NCI-H2081 (cell line): ENCODE data around the gene ZBTB11.
"Not testable (repeated sequence)": the region's sequence is repeated elsewhere in the genome, so short reads cannot be mapped to it uniquely, and the experiment has no call there.

ENCODE experiments used
- DNase-seq, 2 experiments: peaks; one replicate each; lab custom pipeline; 2025; lab: John Stamatoyannopoulos, UW

Gene ZBTB11

DNA sequence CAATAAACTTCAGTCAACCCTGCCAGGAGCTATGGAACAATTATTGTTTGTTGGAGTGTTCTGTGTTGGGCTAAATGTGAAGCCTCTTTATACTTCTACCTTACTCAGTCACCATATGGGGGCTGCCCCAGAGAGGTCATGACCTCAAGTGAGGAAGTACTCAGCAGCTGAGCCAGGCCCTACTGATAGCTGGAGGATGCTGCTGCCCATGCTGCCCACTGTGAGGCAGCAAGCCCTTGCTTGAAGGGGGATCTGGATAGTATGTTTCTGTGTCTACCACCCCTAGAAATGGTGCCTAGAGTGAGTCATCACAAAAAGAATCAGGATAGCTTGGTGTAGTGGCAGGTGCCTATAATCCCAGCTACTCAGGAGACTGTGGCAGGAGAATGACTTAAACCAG lies 14.0 kb upstream of the ZBTB11 start:
- DNase-seq: no peak

DNA sequence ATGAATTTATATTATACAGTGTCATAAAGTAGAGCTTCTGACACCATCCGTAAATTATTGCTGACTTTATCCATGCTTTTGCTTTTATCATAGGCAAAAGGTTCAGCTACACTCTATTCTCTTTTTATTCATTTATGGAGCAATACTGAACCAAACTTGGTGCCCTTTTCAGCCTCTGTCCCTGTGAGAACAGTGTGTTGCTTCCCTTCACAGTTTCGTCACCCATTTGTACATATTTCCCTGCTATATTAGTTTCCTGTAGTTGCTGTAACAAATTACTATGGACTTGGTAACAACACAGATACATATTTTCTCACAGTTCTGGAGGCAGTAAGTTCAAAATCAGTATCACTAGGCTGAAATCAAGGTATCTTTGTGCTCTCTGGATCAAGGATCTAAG lies 12.4 kb upstream of the ZBTB11 start:
- no peak for DNase-seq

DNA sequence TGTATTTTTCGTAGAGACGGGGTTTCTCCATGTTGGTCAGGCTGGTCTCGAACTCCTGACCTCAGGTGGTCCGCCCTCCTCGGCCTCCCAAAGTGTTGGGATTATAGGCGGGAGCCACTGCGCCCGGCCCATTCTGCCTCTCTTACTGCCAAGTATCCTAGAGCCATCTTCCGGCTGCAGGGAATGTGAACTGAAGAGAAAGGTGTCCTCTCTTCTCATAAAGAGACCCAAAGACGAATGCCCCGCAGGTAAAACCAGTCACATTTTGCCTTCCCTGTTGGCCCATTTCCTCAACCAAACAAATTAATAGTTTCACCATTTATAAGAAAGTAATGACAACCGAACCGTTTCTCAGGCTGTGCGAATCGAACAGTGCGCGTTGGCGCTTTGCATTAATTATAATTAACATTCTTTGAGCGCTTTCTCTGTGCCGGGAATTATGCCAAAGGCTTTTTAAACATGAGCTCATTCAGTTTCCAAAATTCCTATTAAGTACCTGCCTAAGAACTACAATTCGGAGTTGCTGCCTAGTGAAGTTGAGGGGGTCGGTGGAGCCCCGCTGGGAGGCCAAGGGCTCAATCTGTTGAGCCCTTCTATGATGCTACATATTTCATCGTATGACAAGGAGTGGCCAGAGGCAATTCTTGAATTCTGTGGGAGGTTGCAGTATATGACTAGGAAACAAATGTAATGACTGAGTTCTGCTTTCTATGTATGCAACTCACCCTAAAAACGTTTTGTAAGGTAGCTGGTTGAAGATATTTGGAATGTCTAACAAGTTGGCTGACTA lies 10.4 kb upstream of the ZBTB11 start:
- DNase-seq: no peak

DNA sequence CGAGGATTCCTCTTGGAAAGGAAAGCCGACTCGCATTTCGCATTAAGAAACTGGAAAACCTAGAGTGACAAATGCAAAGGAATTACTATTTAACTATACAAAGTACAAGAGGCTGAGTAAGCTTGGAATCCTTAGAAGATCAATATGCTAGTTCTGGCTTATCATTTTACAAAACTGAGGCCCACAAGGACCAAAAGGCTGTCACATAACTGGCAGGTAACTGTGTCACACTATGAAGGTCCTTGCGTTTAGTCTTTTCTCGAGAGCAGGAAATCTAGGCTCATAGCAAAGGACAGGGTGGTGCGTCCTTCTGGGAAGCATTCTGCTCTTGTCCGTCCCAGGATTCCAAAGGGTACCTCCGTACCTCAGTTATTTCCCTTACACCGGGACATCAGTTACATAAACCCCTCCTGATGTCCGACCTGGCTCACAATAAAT lies 9.0 kb upstream of the ZBTB11 start:
- no peak for DNase-seq

DNA sequence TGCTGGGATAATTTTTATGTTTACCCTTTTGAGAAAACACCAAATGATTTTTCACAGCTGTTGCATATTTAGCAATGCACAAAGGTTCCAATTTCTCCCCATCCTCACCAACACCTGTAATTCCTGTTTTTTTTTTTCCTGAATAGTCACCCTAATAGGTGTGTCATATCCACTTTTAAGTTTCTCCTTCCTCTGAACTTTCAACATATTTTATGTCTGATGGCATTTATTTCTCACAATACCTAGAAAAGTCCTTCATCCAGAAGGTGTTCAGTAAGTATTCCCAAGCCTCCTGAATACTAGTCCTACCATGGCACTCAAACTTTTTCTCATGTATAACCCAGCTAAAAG lies 8.1 kb upstream of the ZBTB11 start:
- no peak for DNase-seq

DNA sequence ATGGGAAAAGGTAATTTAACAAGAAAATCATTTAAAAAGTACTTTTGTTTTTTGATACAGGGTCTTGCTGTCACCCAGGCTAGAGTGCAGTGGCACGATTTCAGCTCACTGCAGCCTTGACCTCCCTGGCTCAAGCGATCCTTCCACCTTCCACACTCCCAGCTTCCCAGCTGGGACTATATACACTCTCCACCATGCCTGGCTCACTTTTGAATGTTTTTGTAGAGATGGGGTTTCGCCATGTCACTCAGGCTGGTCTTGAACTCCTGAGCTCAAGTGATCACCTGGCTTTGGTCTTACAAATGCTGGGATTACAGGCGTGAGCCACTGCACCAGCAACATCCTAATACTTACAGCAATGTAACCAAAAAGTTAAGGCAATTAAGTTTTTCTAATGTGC lies 3.5 kb upstream of the ZBTB11 start:
- DNase-seq: no peak

DNA sequence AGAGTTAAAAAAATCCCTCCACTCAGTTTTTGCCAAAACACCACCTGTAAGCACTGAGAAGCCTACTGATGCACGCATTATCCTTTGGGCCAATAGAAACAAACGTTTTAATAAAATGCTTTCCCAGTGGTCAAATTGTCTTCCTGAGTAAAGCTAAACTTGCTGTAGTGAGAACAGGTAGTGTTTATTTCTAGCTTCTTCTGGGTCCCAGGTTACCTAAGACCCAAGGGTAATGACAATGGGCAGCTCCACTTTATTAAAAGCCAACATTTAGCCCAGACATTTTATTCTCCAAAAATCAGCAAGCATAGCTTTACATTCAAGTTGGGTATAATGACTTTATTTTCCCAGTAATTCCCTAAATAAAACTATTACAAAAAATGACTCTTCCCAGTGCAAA lies 1.9 kb upstream of the ZBTB11 start:
- DNase-seq: not testable (repeated sequence)

DNA sequence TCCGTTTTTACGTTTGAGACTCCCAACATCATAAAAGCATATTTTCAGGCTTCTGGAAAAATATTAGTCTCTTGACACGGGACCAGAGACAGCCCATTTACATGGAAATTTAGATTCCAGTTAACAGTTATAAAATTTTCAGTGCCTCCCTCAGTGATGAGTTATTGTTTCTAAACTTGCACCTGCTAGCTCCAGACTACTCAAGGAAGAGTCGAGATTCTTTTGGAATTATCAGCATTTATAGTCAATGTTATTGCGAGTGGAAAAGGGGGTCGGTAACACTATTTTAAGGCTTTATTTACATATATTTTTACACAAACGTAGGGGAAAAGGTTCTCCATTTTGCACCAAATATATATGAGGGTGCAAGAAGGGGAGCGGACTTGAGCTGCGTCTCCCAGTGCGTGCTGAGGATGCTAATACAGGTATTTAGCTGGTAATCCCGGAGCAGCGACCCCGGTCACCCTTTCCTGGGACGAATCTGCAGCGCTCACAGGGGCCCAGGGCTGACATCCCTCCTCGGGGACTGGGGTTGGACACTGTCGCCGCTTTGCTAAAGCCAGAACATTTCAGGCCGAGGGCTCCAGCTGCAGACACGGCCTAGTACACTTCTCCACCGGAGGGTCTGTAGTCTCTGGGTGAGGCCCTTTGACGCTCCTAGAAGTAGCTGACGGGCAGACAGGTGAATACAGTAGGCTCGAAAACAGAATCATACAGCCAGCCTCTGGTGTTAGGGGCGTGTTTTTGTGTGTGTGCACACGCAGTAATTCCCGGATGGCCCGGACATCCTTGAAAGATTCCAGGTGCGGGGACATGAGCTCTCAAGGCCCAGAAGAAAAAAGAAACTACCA lies 729 bp upstream of the ZBTB11 start:
- DNase-seq: no peak

DNA sequence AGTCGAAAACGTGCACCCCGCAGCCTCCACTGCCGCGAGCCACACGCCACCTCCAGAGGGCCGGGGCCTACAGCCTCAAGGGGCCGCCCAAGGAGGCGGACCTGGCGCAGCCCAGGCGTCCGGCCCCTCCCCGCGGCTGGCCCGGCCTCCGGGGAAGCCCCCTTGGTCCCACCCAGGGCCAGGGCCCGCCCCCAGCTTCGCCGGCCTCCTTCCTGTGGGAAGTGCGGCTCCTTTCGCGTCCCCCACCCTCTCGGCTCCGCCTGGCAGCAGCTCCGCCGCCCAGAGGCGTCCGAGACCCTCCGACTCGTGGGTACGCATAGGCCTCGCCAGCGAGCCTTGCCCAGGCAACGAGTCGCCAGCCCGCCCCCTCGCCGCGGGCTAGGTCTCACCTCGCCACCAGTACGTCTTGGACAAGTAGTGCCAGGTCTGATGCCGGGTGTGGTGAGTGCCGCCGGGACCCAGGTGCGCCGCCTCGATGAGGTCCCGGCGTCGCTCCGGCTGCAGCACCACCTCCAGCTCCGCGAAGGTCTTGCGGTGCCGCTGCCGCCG lies 642 bp downstream of the ZBTB11 start:
- no peak for DNase-seq

DNA sequence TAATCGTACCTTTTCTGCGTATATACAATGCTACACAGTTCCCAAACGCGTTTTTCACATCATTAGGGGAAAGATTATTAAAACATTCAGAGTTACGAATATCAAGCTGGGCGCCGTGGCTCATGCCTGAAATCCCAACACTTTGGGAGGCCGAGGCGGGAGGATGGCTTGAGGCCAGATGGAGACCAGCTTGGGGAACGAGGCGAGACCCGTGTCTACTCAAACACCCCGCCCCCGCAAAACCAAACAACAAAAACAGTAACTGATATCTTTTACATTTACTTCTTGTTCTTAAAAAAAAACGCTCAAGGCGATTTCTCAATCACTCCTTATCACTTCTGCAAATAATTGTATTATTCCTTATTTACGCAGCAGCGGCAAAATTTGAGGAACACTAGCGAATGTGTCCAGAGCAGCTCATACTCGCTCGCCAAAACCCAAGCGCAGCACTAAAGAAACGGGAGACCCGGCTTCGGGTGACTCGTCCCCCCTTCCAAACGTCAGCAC lies 1.2 kb downstream of the ZBTB11 start:
- no peak for DNase-seq

DNA sequence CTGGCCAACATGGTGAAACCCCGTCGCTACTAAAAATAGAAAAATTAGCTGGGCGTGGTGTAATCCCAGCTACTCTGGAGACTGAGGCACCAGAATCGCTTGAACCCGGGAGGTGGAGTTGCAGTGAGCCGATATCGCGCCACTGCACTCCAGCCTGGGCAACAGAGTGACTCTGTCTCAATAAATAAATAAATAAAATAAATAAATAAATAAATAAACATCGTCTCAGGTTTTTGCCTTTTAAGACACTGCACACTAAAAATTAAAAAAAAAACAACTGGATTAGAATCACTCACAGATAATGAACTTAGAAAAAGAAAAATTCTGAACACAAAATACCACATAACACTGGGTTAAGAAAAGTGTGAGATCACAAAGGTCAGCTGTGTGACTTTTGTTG lies 2.4 kb downstream of the ZBTB11 start:
- DNase-seq: no peak

DNA sequence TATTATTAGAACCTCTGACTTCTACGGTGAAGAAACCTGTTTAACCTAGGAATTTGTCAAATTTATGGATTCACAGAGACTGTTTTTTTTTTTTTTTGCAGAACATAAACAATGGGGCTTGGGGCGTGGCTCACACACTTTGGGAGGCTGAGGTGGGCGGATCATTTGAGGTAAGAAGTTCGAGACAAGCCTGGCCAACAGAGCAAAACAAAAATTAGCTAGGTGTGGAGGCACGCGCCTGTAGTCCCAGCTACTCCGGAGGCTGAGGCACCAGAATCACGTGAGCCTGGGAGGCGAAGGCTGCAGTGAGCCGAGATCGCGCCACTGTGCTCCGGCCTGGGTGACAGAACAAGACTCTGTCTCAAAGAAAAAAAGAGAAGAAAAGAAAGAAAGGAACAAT lies 3.0 kb downstream of the ZBTB11 start:
- no peak for DNase-seq

DNA sequence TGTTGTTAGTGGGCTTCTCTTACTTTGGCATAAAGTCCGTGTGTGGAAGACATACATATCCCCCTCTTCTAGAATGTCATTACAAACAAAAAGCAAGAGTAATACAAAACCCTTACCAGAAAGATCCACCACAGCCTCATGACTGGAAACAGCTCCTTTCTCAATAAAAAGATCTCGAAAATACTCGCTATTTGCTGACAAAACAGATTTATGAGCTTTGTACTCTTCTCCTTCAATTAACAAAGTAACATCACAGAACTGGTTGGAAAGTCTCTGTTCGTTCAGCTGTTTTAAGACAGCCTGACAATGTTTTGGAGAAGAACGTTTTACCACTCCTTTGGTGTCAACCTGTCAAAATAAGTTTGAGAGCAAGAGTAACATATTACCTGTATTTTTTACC lies 5.9 kb downstream of the ZBTB11 start:
- DNase-seq: no peak

DNA sequence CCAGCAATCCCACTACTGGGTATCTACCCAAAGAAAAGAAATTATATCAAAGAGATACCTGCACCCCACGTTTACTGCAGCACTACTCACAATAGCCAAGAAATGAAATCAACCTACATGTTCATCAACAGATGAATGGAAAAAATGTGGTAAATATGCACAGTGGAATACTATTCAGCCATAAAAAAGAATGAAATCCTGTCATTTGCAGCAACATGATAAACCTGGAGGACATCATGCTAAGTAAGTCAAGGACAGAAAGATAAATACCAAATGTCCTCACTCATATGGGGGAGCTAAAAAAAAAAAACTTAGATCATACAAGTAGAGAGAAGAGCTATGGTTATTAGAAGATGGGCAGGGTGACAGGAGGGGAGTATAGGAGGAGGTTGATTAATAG lies 9.1 kb downstream of the ZBTB11 start:
- DNase-seq: no peak

DNA sequence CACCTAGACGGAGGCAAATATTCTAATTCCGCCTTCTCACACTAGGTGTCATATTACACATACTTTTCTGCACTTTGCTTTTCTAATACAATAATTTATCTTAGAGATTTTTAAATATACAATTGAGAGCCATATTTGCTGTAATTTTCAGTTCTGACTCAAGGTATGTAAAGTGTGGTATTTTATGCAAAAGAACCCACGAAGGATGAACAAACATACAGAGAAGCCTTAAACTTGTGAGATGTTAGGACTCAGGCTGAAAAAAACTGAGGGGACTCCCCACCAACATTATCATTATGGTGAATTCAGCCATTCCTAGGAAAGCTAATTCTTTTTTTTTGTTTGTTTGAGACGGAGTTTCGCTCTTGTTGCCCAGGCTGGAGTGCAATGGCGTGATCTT lies 9.6 kb downstream of the ZBTB11 start:
- DNase-seq: no peak

DNA sequence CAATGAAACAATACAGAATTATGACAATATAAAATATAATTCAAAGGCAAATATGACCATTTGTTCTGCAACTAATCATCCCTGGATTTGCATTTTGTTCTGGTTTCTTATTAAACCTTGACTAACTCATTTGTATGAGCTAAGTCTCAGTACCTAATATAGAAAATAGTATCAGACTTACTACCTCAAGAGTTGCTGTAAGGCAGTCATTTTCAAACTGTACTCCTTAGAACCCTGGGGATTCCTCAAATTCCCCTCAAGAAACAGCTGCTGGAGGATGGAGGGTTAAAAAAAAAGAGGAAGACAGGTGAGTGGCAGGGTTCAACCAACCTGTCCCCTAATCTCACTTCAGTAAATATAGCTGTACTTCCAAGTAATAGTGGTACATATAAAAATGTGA lies 11.1 kb downstream of the ZBTB11 start:
- no peak for DNase-seq

DNA sequence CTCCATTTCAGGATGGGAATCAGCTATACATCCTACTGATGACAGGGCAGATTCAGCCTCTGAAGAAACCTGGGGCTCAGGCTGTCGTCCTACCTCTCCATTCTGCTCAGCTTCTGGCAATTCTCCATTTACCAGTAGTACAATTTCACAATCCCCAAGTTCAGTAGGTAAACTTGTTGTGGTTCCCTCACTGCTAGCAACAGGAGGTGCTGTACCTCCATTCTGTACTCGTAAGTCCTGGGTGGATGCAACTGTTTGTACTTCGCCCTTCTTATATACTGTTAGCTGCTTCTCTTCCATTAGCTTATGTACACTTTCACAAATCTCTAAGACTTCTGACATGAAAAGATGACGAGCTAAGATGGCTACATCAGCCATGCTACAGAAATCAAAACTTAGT lies 11.6 kb downstream of the ZBTB11 start:
- DNase-seq: no peak

DNA sequence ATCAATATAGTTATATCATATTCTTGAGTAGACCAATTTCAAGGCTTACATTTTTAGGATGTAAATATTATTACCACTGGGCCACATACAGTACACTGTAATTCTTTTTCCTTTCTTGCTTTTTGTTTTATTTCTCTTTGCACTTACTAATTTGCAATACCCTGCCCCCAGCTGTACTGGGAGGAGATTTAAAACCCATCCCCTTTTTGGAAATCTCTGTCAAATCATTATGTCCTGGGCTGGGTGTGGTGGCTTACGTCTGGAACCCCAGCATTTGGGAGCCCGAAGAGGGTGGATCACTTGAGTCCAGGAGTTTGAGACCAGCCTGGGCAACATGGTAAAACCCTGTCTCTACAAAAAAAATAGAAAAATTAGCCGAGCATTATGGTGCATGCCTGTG lies 16.2 kb downstream of the ZBTB11 start:
- DNase-seq: no peak

DNA sequence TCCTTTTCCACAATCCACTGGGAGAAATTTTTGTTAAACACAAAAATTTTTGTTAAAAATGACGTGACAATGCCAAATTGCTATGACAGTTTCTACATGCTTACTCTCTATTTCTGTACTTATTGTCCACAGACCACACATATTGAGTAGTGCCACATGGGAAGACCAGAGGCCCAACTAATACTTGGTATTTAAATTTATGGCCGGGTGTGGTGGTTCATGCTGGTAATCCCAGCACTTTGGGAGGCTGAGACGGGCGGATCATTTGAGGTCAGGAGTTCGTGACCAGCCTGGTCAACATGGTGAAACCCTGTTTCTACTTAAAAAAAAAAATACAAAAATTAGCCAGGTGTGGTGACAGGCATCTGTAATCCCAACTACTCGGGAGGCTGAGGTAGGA lies 20.3 kb downstream of the ZBTB11 start:
- no peak for DNase-seq

DNA sequence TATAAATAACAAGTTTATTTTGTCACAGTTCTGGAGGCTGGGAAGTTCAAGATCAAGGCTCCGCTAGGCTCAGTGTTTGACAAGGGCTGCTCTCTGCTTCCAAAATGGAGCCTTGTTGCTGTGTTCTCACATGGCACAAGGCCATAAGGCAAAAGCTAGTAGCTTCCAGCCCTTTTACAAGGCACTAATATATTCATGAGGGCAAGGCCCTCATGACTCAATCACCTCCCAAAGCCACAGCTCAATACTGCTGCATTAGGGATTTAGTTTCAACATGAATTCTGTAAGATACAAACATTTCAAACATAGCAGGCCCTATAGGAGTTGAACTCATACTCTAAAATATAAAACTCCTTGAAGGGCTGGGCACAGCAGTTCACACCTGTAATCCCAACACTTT lies 30.2 kb downstream of the ZBTB11 start:
- DNase-seq: no peak

DNA sequence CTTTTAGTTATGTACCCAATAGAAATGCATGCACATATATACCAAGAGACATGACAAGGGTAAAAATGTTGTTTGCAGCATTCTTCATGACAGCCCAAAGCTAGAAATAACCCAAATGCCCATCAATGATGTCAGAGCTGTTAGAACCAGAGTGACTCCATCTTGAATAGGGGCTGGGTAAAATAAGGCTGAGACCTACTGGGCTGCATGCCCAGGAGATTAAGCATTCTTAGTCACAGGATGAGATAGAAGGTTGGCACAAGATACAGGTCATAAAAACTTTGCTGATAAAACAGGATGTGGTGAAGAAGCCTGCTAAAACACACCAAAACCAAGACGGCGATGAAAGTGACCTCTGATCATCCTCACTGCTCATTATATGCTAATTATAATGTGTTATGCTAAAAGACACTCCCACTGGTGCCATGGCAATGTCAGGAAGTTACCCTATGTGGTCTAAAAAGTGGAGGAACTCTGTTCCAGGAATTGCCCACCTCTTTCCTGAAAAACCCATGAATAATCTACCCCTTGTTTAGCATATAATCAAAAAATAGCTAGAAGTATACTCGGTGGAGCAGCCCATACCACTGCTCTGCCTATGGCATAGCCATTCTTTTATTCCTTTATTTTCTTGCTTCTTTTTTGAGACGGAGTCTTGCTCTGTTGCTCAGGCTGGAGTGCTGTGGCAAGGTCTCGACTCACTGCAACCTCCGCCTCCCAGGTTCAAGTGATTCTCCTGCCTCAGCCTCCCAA lies 32.9 kb downstream of the ZBTB11 start:
- no peak for DNase-seq
